Hindlimb muscle (tissue), 1 donor: ENCODE results near the gene UGT8. TPM values are rescaled to one million over a fixed set of nuclear protein-coding genes. Genes with fewer than 3 reads are reported as not detected.

ENCODE experiments used
- DNase-seq: peaks from one replicate; pipeline ENCODE4 v3.0.0-alpha.2; 2013
- polyA plus RNA-seq: library from polyadenylated mRNA; unstranded; fragments of 120-200 nt; gene quantifications from one replicate; pipeline ENCODE4 v1.2.1, GENCODE V29; 2013; ENCODE audit not compliant: insufficient read length

UGT8 gene
- polyA plus RNA-seq, 1 donor: 0.28 TPM

- DNase-seq: peak; percentile 29
Measured at GRCh38 chr4:114694770-114695169, 96.2 kb downstream of the UGT8 start.

DNA sequence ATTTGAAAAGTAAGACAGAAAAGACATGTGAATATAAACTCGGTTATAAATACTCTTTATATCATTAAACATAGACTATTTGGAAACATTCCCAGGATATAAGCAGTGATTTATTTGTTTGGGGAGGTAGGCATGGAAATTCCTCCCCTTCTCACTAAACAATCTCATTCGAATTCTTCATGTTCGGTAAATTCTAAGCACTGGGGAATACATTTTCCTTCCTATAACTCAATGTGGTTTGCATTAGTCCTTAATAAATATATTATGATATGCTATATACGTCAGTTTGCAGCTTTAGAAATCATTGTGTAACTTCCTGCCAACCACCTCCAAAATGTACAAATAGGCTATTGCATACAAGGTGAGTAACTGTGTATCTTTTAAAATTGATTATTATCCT lies 99.6 kb downstream of the UGT8 start:
- no peak for DNase-seq

DNA sequence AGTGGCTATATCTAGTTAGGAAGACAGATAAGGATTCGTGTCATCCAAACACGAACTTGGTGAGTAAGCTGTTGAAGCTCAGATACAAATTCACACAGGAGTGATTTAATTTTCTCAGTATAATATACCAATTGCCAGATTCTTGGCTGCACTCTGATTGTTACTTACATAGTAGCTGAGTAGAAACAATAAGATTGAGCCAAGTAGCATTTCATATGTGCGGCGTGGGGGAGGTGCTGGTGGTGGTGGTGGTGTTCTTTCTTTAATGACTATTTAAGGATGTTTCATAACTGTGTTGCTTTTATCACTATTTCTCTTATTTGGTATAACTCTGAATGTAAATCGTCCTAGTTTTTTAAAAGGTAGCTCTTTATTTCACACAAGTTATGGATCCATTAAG lies 102.9 kb downstream of the UGT8 start:
- no peak for DNase-seq

- DNase-seq: no peak
Measured at GRCh38 chr4:114717432-114717831, 118.8 kb downstream of the UGT8 start.

DNA sequence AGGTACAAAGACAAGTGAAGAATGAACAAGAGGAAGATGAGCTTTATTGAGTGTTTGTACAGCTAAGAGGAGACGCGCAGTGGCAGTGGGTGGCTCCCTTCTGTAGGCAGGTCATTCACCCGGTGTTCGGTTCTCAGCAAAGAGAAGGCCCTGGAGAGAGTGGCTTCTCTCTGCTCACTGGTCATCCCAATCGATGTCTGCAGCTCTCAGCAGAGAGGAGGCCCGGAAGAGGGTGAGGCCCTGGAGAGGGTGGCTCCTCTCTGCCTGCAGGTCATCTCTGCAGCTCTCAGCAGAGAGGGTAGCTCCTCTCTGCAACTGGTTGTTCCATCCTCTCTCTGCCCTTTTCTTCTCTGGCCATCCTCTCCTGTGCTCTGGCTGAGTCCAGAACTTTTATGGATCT lies 126.5 kb downstream of the UGT8 start:
- DNase-seq: no peak

DNA sequence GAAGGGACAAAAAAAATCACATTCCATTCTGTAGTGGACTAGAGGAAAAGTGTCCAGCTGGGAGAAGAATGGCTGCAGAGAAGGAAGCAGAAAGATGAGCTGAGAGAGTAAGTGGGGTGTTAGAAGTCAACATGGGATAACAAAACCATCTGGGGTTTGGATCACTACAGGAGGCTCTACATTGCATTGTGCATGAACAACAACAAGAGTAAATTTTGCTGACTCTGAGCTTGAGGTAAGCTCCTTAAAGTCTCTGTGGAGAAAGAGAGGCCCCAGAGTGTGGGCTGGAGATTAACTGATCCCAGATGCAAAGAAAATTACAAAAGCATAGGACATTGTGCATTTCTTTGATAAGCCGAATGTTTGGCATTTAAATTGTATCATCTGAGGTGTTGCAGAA lies 128.9 kb downstream of the UGT8 start:
- DNase-seq: no peak
